IMR-90 (cell line): ENCODE results near the gene PTCD1. TPM values are rescaled to one million over a fixed set of nuclear protein-coding genes. Genes with fewer than 3 reads are reported as not detected.
A peak's percentile ranks its signal among the peaks of the same experiment; 100 is the strongest.

ENCODE experiments used
- ATAC-seq: fragments of 200-7000 bp; cut with Tn5 transposase; 2 replicates; pipeline ENCODE4 v1.9.1; 2020; ENCODE audit warnings: low read depth, mild to moderate bottlenecking, moderate library complexity
- Bru-seq: library from RNA; stranded (reverse); fragments of 400-500 nt; gene quantifications from one replicate; lab custom pipeline; 2021; lab: Mats Ljungman, UMichigan
- BruChase-seq, 2 experiments: library from RNA; stranded (reverse); fragments of 400-500 nt; gene quantifications; one replicate each; lab custom pipeline; 2021; lab: Mats Ljungman, UMichigan
- BruUV-seq: library from RNA; stranded (reverse); fragments of 400-500 nt; replicated peaks from 2 replicates; lab custom pipeline; 2021; lab: Mats Ljungman, UMichigan
- CTCF ChIA-PET: fragments of 300-600 bp; formaldehyde crosslinking; extraction: SDS; loops from one replicate; lab custom pipeline; 2021; ENCODE audit warnings: antibody characterized with exemption; lab: Yijun Ruan, JAX
- POLR2A ChIA-PET: fragments of 300-600 bp; sonication (Branson Sonifier 250); formaldehyde crosslinking; loops from one replicate; lab custom pipeline; 2022; ENCODE audit warnings: antibody characterized with exemption; ENCODE audit not compliant: unreplicated experiment; lab: Charles Lee
- DNase-seq: peaks from one replicate; pipeline ENCODE4 v3.0.0; 2013
- H2AFZ ChIP-seq: replicated peaks from 2 replicates; pipeline ENCODE3; 2013; ENCODE audit warnings: low read length, mild to moderate bottlenecking; ENCODE audit not compliant: poor library complexity
- H2AK5ac ChIP-seq: 2 replicates; pipeline ENCODE4 v1.6.1; 2013; ENCODE audit warnings: low read depth, low read length, inconsistent platforms
- H2AK9ac ChIP-seq: replicated peaks from 2 replicates; pipeline ENCODE3; 2013; ENCODE audit warnings: mild to moderate bottlenecking, low read depth, low read length, moderate library complexity; ENCODE audit not compliant: poor library complexity
- H2BK120ac ChIP-seq: 2 replicates; pipeline ENCODE4 v1.6.1; 2013; ENCODE audit warnings: low read depth, low read length, inconsistent platforms
- H2BK15ac ChIP-seq: 3 replicates; pipeline ENCODE4 v1.6.1; 2013; ENCODE audit warnings: low read depth, low read length, inconsistent platforms
- H2BK20ac ChIP-seq: 2 replicates; pipeline ENCODE4 v1.6.1; 2013; ENCODE audit warnings: low read depth, mild to moderate bottlenecking, inconsistent platforms, low read length, moderate library complexity
- H2BK5ac ChIP-seq: 2 replicates; pipeline ENCODE4 v1.6.1; 2013; ENCODE audit warnings: mild to moderate bottlenecking, low read depth, low read length, inconsistent platforms; ENCODE audit not compliant: poor library complexity, severe bottlenecking
- H3K14ac ChIP-seq: replicated peaks from 2 replicates; pipeline ENCODE4 v1.6.1; 2013; ENCODE audit warnings: low read depth, low read length, inconsistent platforms
- H3K18ac ChIP-seq: 2 replicates; pipeline ENCODE4 v1.6.1; 2013; ENCODE audit warnings: low read depth, low read length, control low read depth
- H3K23ac ChIP-seq: 2 replicates; pipeline ENCODE4 v1.6.1; 2013; ENCODE audit warnings: low read depth, low read length, inconsistent platforms
- H3K27ac ChIP-seq: 2 replicates; pipeline ENCODE4 v1.5.1; 2013; ENCODE audit warnings: mild to moderate bottlenecking, control low read depth, low read length; ENCODE audit not compliant: insufficient read depth
- H3K27me3 ChIP-seq: 2 replicates; pipeline ENCODE4 v1.6.1; 2013; ENCODE audit warnings: low read length; ENCODE audit not compliant: control insufficient read depth, insufficient read depth
- H3K36me3 ChIP-seq: 2 replicates; pipeline ENCODE4 v1.6.1; 2013; ENCODE audit warnings: low read length, mixed read lengths; ENCODE audit not compliant: control insufficient read depth, insufficient read depth
- H3K4ac ChIP-seq: 2 replicates; pipeline ENCODE4 v1.6.1; 2013; ENCODE audit warnings: low read depth, low read length, inconsistent platforms
- H3K4me1 ChIP-seq: 2 replicates; pipeline ENCODE4 v1.6.1; 2013; ENCODE audit warnings: low read length, mixed read lengths; ENCODE audit not compliant: control insufficient read depth, insufficient read depth
- H3K4me2 ChIP-seq: 2 replicates; pipeline ENCODE4 v1.6.1; 2013; ENCODE audit warnings: low read depth, mild to moderate bottlenecking, control low read depth, low read length, moderate library complexity
- H3K4me3 ChIP-seq: 2 replicates; pipeline ENCODE4 v1.5.1; 2013; ENCODE audit warnings: low read depth, mild to moderate bottlenecking, control low read depth, low read length, moderate library complexity; ENCODE audit not compliant: insufficient read depth
- H3K56ac ChIP-seq: 2 replicates; pipeline ENCODE4 v1.6.1; 2013; ENCODE audit warnings: low read length, inconsistent platforms; ENCODE audit not compliant: insufficient read depth; ENCODE audit errors: extremely low read depth
- H3K79me1 ChIP-seq, 2 experiments: 2 replicates each; pipeline ENCODE4 v1.6.1; 2013; ENCODE audit warnings: low read length in 2 of 2, inconsistent platforms in 1 of 2, low read depth in 1 of 2
- H3K9ac ChIP-seq: 2 replicates; pipeline ENCODE4 v1.6.1; 2013; ENCODE audit warnings: low read depth, low read length, control low read depth
- H3K9me1 ChIP-seq: 2 replicates; pipeline ENCODE4 v1.6.1; 2013; ENCODE audit warnings: low read length, inconsistent platforms; ENCODE audit not compliant: insufficient read depth
- H3K9me3 ChIP-seq: 2 replicates; pipeline ENCODE4 v1.6.1; 2013; ENCODE audit warnings: low read length; ENCODE audit not compliant: control insufficient read depth, insufficient read depth
- H4K20me1 ChIP-seq: 2 replicates; pipeline ENCODE4 v1.6.1; 2013; ENCODE audit warnings: low read length, inconsistent platforms; ENCODE audit not compliant: insufficient read depth
- H4K5ac ChIP-seq: 2 replicates; pipeline ENCODE4 v1.6.1; 2013; ENCODE audit warnings: mild to moderate bottlenecking, low read depth, low read length, control low read depth
- H4K8ac ChIP-seq, 2 experiments: 2 replicates each; pipeline ENCODE4 v1.6.1; 2013; ENCODE audit warnings: low read depth in 2 of 2, low read length in 2 of 2, control low read depth in 1 of 2, inconsistent platforms in 1 of 2
- H4K91ac ChIP-seq: 2 replicates; pipeline ENCODE4 v1.6.1; 2013; ENCODE audit warnings: low read depth, low read length, inconsistent platforms; ENCODE audit not compliant: insufficient read depth
- BHLHE40 ChIP-seq: fragments of 150-350 bp; IDR thresholded peaks from 2 replicates; pipeline ENCODE4 v1.6.1; 2016; ENCODE audit warnings: mild to moderate bottlenecking, low read depth, low read length
- CEBPB ChIP-seq: IDR thresholded peaks from 2 replicates; pipeline ENCODE4 v1.6.1; 2012; ENCODE audit warnings: low read depth, low read length, improper control_type of control experiment
- CTCF ChIP-seq: conservative IDR thresholded peaks from 2 replicates; pipeline ENCODE4 v1.5.1; 2012; ENCODE audit warnings: mild to moderate bottlenecking, low read depth, low read length, improper control_type of control experiment
- ELK1 ChIP-seq: fragments of 150-350 bp; IDR thresholded peaks from 2 replicates; pipeline ENCODE4 v1.6.1; 2016; ENCODE audit warnings: low read depth, mild to moderate bottlenecking, low read length, moderate library complexity, borderline replicate concordance
- FOS ChIP-seq: fragments of 150-350 bp; IDR thresholded peaks from 2 replicates; pipeline ENCODE4 v1.6.1; 2016; ENCODE audit warnings: low read depth, low read length
- NFE2L2 ChIP-seq: fragments of 150-350 bp; IDR thresholded peaks from 2 replicates; pipeline ENCODE4 v1.6.1; 2016; ENCODE audit warnings: low read depth, mild to moderate bottlenecking, low read length
- RCOR1 ChIP-seq: IDR thresholded peaks from 2 replicates; pipeline ENCODE4 v1.6.1; 2012; ENCODE audit warnings: mild to moderate bottlenecking, low read length, improper control_type of control experiment; ENCODE audit not compliant: insufficient replicate concordance
- RFX5 ChIP-seq: IDR thresholded peaks from 2 replicates; pipeline ENCODE4 v1.8.0; 2012; ENCODE audit warnings: low read depth, mild to moderate bottlenecking, low read length, moderate library complexity
- SMC3 ChIP-seq: fragments of 150-350 bp; IDR thresholded peaks from 2 replicates; pipeline ENCODE4 v1.6.1; 2016; ENCODE audit warnings: low read depth, mild to moderate bottlenecking, antibody characterized with exemption, low read length, moderate library complexity
- WGBS, 2 experiments: methylation state at CpG; one replicate each; pipeline versions ENCODE4 v1.1.5 to v1.1.7; 2013; ENCODE audit warnings: missing lambda C conversion rate in 2 of 2; ENCODE audit not compliant: insufficient read length in 1 of 2; ENCODE audit errors: extremely low coverage in 2 of 2; 5-methylcytosine and 5-hydroxymethylcytosine counted together
- dilution Hi-C: fragments of 300-500 bp; cut with HindIII; formaldehyde crosslinking; loops from one replicate; pipeline ENCODE4 v1.14.3; 2018; ENCODE audit warnings: low sequenced_read_pairs; ENCODE audit not compliant: unreplicated experiment
- in situ Hi-C: fragments of 300-500 bp; cut with MboI; formaldehyde crosslinking; loops from 3 replicates; pipeline ENCODE4 v1.14.3; 2019; ENCODE audit warnings: low sequenced_read_pairs, inconsistent platforms, mixed read lengths
- intact Hi-C: fragments of 100-400 bp; cut with micrococcal nuclease; formaldehyde crosslinking; loops from 2 replicates; pipeline ENCODE4 v1.10.0; 2022
- long read RNA-seq: library from polyadenylated mRNA; unstranded; transcript quantifications from one replicate; pipeline ENCODE4 v2.0.0, GENCODE V29; 2021; ENCODE audit not compliant: unreplicated experiment
- polyA plus RNA-seq, 3 experiments: library from polyadenylated mRNA; depleted of rRNA; stranded (reverse); fragments of >200 nt; gene quantifications; 2 replicates each; pipeline ENCODE4 v1.2.3, GENCODE V29; 2012; ENCODE audit warnings: low replicate concordance in 1 of 3
- total RNA-seq: library from RNA; depleted of rRNA; stranded (reverse); fragments of >200 nt; gene quantifications from 2 replicates; pipeline ENCODE4 v1.2.3, GENCODE V29; 2012; rRNA removed
- TF ChIP-seq, protein P1 (sequence below): fragments of 150-350 bp; IDR thresholded peaks from 2 replicates; pipeline ENCODE4 v1.6.1; 2017; ENCODE audit warnings: mild to moderate bottlenecking, antibody characterized with exemption, low read length, low read depth

PTCD1 gene
- 2.2 and 2.8 TPM in 2 replicates for total RNA-seq
- polyA plus RNA-seq (2012; rRNA removed) = 4.0 and 4.7 TPM in 2 replicates
- 1.9 and 3.5 TPM in 2 replicates for polyA plus RNA-seq (2012; cell fraction: cytosol; rRNA removed)
- polyA plus RNA-seq (2012; cell fraction: nucleus; rRNA removed; ENCODE audit: low replicate concordance) = 9.5 and 11.6 TPM in 2 replicates
- percentile 49 among the genes with signal in this experiment for Bru-seq, nascent RNA
- BruChase-seq, experiment 1, labeled RNA remaining after a 6-hour chase = percentile 53 among the genes with signal in this experiment
- percentile 58 among the genes with signal in this experiment for BruChase-seq, experiment 2, labeled RNA remaining after a 2-hour chase
- long read RNA-seq, full-length matches to known transcripts = 13 of 17 reads
- long read RNA-seq, partial matches to known transcripts = 0 of 17 reads
- long read RNA-seq, other reads (novel, unspliced or antisense) = 4 of 17 reads

DNA sequence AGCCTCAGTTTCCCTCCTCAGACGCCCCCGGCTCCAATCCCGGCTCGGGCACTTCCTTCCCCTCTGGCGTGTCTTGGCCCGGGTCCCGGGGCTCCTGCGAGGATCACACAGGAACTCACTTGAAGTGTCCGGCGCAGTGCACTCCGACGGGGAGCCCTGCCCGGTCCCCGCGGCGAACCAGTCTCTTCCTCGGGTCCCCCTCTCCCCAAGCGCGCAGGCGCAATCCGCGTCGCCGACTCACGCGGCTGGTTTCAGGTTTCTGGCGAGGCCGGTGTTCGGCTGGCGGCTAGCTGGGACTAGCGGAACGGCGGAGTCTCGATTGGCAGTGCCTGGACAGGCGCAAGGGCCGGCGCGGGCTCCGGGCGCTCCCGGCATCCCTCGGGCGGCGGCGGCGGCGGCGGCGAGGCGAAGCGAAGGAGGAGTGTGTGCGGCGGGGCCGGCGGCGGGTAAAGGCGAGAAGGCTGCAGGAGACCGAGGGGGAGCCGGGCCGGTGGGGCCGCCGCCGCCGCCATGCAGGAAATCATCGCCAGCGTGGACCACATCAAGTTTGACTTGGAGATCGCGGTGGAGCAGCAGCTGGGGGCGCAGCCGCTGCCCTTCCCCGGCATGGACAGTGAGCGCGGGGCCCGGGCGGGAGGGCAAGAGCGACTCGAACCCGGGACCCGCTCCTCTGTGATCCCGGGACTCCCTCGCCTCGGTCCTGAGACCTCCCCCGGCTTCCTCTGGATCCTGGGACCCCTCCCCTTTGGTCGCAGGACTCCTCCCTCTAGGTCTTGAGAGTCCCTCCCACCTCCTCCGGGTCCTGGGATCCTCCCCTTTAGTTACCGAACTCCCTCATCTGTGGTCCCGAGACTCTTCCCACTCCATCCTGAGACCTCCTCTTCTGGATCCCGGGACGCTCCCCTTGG lies at the start of gene PTCD1, which contains the start of gene CPSF4:
TSS of gene PTCD1 (minus strand) at position 226 of the 908 bp plus-strand sequence. CDS start 3,556 bp downstream, outside the sequence.
TSS of gene CPSF4 (plus strand) at position 371 of the 908 bp plus-strand sequence. CDS start at position 511, 140 bp downstream.
- Histone ChIP-seq H2BK5ac (peak within 1 kb of the TSS; percentile 30), H3K27ac (peak within 1 kb of the TSS; percentile 80), H3K14ac (peak within 1 kb of the TSS; percentile 86), H3K9ac (peak within 1 kb of the TSS; percentile 82), H3K4me2 (peak within 1 kb of the TSS; percentile 89), H3K9me1 (0 out of 2 replicates have a peak, but pooled peaks cover 10% of the 10 kb centered on the region), H4K20me1 (peaks cover 16% of the 10 kb centered on the region), H3K4me1 (peaks cover 6% of the 10 kb centered on the region), H3K23ac (peak within 1 kb of the TSS; percentile 78; the same call in 1 of the 2 replicates), H3K36me3 (peaks cover 12% of the 10 kb centered on the region), H3K4ac (peak within 1 kb of the TSS; percentile 61), H3K4me3 (peak within 1 kb of the TSS; percentile 85), H3K56ac (peak within 1 kb of the TSS; percentile 74), H3K27me3 (no peaks in the 10 kb centered on the region), H3K9me3 (no peaks in the 10 kb centered on the region), H2AK5ac (peak within 1 kb of the TSS; percentile 64; the same call in 1 of the 2 replicates), H2AFZ (peak within 1 kb of the TSS; percentile 97), H2AK9ac (peak within 1 kb of the TSS; percentile 89), H4K8ac (peak within 1 kb of the TSS; percentile 40 to 82; a peak in 3 of 4 replicates), H3K18ac (no peak within 1 kb of the TSS; the same call in 1 of the 2 replicates), H4K5ac (peak within 1 kb of the TSS; percentile 28; the same call in 1 of the 2 replicates), H2BK15ac (peak within 1 kb of the TSS; percentile 52; the same call in 1 of the 3 replicates), H2BK20ac (no peak within 1 kb of the TSS), H2BK120ac (no peak within 1 kb of the TSS), H4K91ac (peak within 1 kb of the TSS; percentile 31; the same call in 1 of the 2 replicates), H3K79me1 (peaks cover 23 to 52% of the 10 kb centered on the region in 2 experiments)
- dilution Hi-C loops (no loop called here), in situ Hi-C loops (no loop called here), intact Hi-C loops (no loop called here)
- ATAC-seq (peak; percentile 94), DNase-seq (peak; percentile 94)
- ChIA-PET CTCF (no interaction called here), POLR2A (interaction anchor here (0.8 to 1.0 kb wide), 2 partner anchors 30 to 1194 kb away, joined by 4 to 6 read pairs; partner anchors contain the start of genes BUD31 and PDAP1)
- BruUV-seq = no TSS peak
- 0% methylated on average over 27 of the region's 89 CpGs; no CpG with 5 or more reads in 1 of the 2 experiments for WGBS, 2 experiments
- no peak for TF ChIP-seq NFE2L2
- TF ChIP-seq SMC3 = no peak
- TF ChIP-seq RCOR1 = no peak
- TF ChIP-seq FOS = no peak
- TF ChIP-seq CEBPB = no peak
- no peak for TF ChIP-seq ELK1
- no peak for TF ChIP-seq CTCF
- TF ChIP-seq RFX5 = no peak
- TF ChIP-seq, protein P1, sequence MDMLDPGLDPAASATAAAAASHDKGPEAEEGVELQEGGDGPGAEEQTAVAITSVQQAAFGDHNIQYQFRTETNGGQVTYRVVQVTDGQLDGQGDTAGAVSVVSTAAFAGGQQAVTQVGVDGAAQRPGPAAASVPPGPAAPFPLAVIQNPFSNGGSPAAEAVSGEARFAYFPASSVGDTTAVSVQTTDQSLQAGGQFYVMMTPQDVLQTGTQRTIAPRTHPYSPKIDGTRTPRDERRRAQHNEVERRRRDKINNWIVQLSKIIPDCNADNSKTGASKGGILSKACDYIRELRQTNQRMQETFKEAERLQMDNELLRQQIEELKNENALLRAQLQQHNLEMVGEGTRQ = no peak
- peak; percentile 90 for TF ChIP-seq BHLHE40
